CD4-positive, alpha-beta memory T cell (primary cell): ENCODE measurements around the gene IFT88. TPM values are rescaled to one million over a fixed set of nuclear protein-coding genes. Genes with fewer than 3 reads are reported as not detected.

Experiments
- CTCF ChIA-PET: fragments of 350-600 bp; sonication (Branson Sonifier 250); formaldehyde crosslinking; loops from one replicate; lab custom pipeline; 2021; ENCODE audit warnings: inconsistent platforms; ENCODE audit not compliant: partially characterized antibody; lab: Charles Lee
- POLR2A ChIA-PET: fragments of 350-600 bp; sonication (Branson Sonifier 250); formaldehyde crosslinking; loops from one replicate; lab custom pipeline; 2021; ENCODE audit not compliant: partially characterized antibody; lab: Charles Lee
- DNase-seq, 5 donors: peaks; one replicate each; pipeline versions ENCODE4 v3.0.0 to v3.0.0-alpha.2; 2020 to 2022; ENCODE audit warnings: mixed read lengths in 1 of 5
- H3K27ac ChIP-seq: one replicate; pipeline ENCODE4 v1.7.0; 2013; ENCODE audit warnings: low read depth, low read length
- H3K27me3 ChIP-seq: 2 replicates; pipeline ENCODE4 v1.7.0; 2013; ENCODE audit warnings: mild to moderate bottlenecking, low read length, moderate library complexity; ENCODE audit not compliant: insufficient read depth
- H3K36me3 ChIP-seq: 2 replicates; pipeline ENCODE4 v1.7.0; 2013; ENCODE audit warnings: mild to moderate bottlenecking, low read length, moderate library complexity; ENCODE audit not compliant: insufficient read depth
- H3K4me1 ChIP-seq: 2 replicates; pipeline ENCODE4 v1.7.0; 2013; ENCODE audit warnings: mild to moderate bottlenecking, low read length, moderate library complexity; ENCODE audit not compliant: insufficient read depth
- H3K4me3 ChIP-seq, 2 donors: one replicate each; pipeline ENCODE4 v1.7.0; 2013; ENCODE audit warnings: low read length in 2 of 2, mild to moderate bottlenecking in 1 of 2
- H3K9me3 ChIP-seq, 2 donors: one replicate each; pipeline ENCODE4 v1.7.0; 2013; ENCODE audit warnings: low read length in 2 of 2, control low read depth in 1 of 2; ENCODE audit not compliant: control insufficient read depth in 1 of 2
- H3K27ac Mint-ChIP-seq, 7 donors: one replicate each; pipeline ENCODE4 v1.8.0; 2020 to 2021; ENCODE audit warnings: mixed read lengths in 7 of 7, mild to moderate bottlenecking in 6 of 7, inconsistent platforms in 3 of 7, moderate library complexity in 3 of 7
- H3K27me3 Mint-ChIP-seq, 2 donors: one replicate each; pipeline ENCODE4 v1.8.0; 2020 to 2021; ENCODE audit warnings: mixed read lengths in 2 of 2
- H3K36me3 Mint-ChIP-seq, 2 donors: one replicate each; pipeline ENCODE4 v1.8.0; 2020 to 2021; ENCODE audit warnings: mixed read lengths in 2 of 2, inconsistent platforms in 1 of 2, mild to moderate bottlenecking in 1 of 2
- H3K4me1 Mint-ChIP-seq, 4 donors: one replicate each; pipeline ENCODE4 v1.8.0; 2020 to 2021; ENCODE audit warnings: mixed read lengths in 4 of 4, mild to moderate bottlenecking in 1 of 4
- H3K4me3 Mint-ChIP-seq, 8 donors: one replicate each; pipeline ENCODE4 v1.8.0; 2020 to 2021; ENCODE audit warnings: mixed read lengths in 8 of 8, mild to moderate bottlenecking in 7 of 8, moderate library complexity in 6 of 8, inconsistent platforms in 3 of 8
- H3K9me3 Mint-ChIP-seq, 8 donors: one replicate each; pipeline ENCODE4 v1.8.0; 2020 to 2021; ENCODE audit warnings: mixed read lengths in 8 of 8, mild to moderate bottlenecking in 5 of 8, inconsistent platforms in 3 of 8, moderate library complexity in 1 of 8
- intact Hi-C: fragments of 100-400 bp; cut with micrococcal nuclease; formaldehyde crosslinking; loops from one replicate; pipeline ENCODE4 v1.15.1; 2023
- polyA plus RNA-seq, 2 donors: library from polyadenylated mRNA; unstranded; fragments of 300-500 nt; fragmentation: Illumina TruSeq; gene quantifications; one replicate each; pipeline ENCODE4 v1.2.3, GENCODE V29; 2021
- total RNA-seq, 2 experiments: library from RNA; stranded (reverse); gene quantifications; one replicate each; pipeline ENCODE4 v1.2.3, GENCODE V29; 2021

The IFT88 gene
- total and polyA plus RNA-seq, 4 experiments from 2014 or later: 5.0 to 9.8 (median 8.0) TPM

DNA sequence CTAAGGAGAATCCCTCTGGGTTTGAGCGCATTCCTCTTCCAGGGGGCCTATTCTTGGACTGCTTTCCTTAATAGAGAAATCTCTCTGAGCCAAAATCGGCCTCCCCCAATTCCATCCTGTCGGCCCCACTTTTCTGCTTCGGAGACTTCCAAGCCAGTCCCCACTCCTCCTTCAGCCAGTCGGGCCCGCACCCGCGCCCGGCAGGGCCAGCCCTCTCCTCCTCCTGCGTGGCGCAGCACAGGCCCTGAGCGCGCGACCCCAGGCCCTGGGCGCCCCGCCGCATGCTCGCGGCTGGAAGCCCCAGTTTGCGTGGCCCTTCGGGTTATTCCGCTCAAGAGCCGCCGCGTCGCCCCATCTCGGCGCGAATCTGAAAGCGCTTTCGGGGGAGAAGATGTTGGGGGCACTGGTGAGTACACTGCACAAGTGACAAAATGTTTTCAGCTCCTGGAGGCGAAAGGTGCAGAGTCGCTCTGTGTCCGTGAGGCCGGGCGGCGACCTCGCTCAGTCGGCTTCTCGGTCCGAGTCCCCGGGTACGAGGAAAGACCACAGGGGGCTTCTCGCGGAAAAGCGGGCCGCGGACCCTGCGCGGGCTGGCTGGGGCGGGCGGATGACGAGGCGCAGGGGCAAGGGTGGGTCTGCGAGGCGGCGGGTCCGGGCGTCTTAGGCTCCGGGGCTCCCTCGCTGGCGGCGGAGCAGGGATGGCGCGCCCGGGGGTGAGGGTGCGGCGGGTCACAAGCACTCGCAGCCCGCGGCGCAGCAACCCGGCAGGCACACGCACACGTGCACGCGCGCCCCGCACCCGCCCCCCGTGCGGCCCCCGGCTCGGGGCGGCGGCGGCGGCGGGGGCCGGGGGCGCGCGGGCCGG, 136.2 kb downstream of the IFT88 start, which contains the start of gene IL17D:
IL17D (plus strand) TSS at position 785 of the 865 bp plus-strand sequence. CDS start 303 bp downstream, outside the sequence.
- H3K27ac ChIP-seq: peak within 1 kb of the TSS; percentile 6
- Mint-ChIP-seq H3K27ac (peak within 1 kb of the TSS; percentile 62 to 86 (median 83)), H3K36me3 (peaks cover 0 to 2% of the 10 kb centered on the region in 2 donors), H3K4me3 (peak within 1 kb of the TSS; percentile 85 to 96 (median 88)), H3K9me3 (no peaks in the 10 kb centered on the region), H3K4me1 (peaks cover 3 to 14% (median 8%) of the 10 kb centered on the region in 4 donors), H3K27me3 (peaks cover 16 to 26% of the 10 kb centered on the region in 2 donors)
- ChIA-PET POLR2A (interaction anchor here (1.1 to 1.7 kb wide), 6 partner anchors 70 to 227 kb away, joined by 3 to 4 read pairs (median 4); partner anchors contain the start of genes CRYL1, EEF1AKMT1 and IFT88), CTCF (interaction anchor here (0.5 to 3.1 kb wide), 9 partner anchors 8 to 248 kb away, joined by 3 to 12 read pairs (median 3); no protein-coding TSS in a partner anchor)
- intact Hi-C loops: loop anchor here (2.0 to 5.0 kb wide), 2 partner anchors 228 to 506 kb away; no protein-coding TSS in a partner anchor
- H3K36me3 ChIP-seq: no peaks in the 10 kb centered on the region
- DNase-seq: peak; percentile 25 to 44 (median 31)
- peaks cover 7% of the 10 kb centered on the region for H3K4me1 ChIP-seq
- no peaks in the 10 kb centered on the region for H3K9me3 ChIP-seq
- peaks cover 30% of the 10 kb centered on the region for H3K27me3 ChIP-seq
- peak within 1 kb of the TSS; percentile 13 to 47 for H3K4me3 ChIP-seq

DNA sequence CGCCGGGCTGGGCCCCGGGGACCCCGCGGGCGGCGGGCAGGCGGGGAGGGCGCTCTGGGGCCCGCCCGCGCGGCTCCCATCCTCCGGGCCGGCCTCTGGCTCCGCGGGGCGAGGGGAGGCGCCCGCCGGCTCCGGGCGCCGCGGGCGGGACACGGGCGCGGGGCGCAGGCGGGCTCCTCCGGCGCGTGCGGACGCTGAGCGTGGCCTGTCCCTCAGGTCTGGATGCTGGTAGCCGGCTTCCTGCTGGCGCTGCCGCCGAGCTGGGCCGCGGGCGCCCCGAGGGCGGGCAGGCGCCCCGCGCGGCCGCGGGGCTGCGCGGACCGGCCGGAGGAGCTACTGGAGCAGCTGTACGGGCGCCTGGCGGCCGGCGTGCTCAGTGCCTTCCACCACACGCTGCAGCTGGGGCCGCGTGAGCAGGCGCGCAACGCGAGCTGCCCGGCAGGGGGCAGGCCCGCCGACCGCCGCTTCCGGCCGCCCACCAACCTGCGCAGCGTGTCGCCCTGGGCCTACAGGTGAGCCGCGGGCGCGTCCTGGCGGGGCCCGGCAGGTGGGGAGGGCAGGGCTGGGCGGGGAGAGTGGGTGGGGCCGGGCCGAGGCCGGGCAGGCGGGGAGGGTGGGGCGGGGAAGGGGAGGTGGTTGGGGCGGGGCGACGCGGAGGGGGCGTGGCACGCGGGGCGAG, 137.0 kb downstream of the IFT88 start:
- Mint-ChIP-seq H3K4me3 (peak overlapping the region in 2 of 8 donors; percentile 72 to 77), H3K9me3 (no peaks in the 10 kb centered on the region), H3K27me3 (peaks cover 11 to 22% of the 10 kb centered on the region in 2 donors), H3K36me3 (peaks cover 0 to 2% of the 10 kb centered on the region in 2 donors), H3K27ac (no peak overlapping the region), H3K4me1 (peaks cover 3 to 14% (median 8%) of the 10 kb centered on the region in 4 donors)
- no peaks in the 10 kb centered on the region for H3K36me3 ChIP-seq
- CTCF ChIA-PET: interaction anchor here (0.5 to 3.1 kb wide), 8 partner anchors 12 to 249 kb away, joined by 3 to 9 read pairs (median 4); no protein-coding TSS in a partner anchor
- peak; percentile 78 to 83 (median 81) for DNase-seq
- no peak overlapping the region for H3K27ac ChIP-seq
- peaks cover 7% of the 10 kb centered on the region for H3K4me1 ChIP-seq
- H3K4me3 ChIP-seq: no peak overlapping the region
- POLR2A ChIA-PET: interaction anchor here (1.1 to 1.7 kb wide), 5 partner anchors 70 to 228 kb away, joined by 3 to 4 read pairs (median 4); partner anchors contain the start of genes CRYL1, EEF1AKMT1 and IFT88
- H3K9me3 ChIP-seq: no peaks in the 10 kb centered on the region
- peaks cover 30% of the 10 kb centered on the region for H3K27me3 ChIP-seq
- intact Hi-C loops: loop anchor here (1.0 to 5.0 kb wide), 5 partner anchors 69 to 507 kb away; partner anchors contain the start of genes CRYL1, EEF1AKMT1 and IFT88

DNA sequence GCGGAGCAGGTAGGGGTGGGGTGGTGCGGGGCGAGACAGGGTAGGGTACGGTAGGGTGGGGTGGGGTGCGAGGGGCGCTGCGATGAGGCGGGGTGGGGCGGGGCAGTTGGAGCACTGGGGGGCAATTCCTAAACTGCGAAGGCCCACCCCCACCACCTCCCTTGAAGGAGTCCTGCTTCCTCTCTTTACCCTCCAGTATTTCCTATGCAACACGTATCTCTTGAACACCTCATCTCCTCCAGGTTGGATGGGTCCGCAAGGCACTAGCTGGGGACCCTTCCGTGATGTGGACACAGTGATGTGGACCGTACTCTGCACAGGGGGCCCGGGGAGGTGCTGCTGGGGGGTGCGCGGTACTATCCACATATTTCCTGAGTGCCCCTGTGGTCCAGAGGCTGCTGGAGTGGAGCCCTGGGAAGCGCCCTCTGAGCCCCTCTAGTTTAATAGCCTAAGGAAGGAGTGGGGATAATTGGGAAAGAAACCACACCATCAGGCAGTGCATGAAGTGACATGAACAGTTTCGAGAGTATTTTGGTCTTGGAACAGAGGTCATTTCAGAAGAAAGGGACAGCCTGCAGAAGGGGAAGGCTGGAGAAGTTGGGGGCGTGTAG, 137.6 kb downstream of the IFT88 start:
- no peak for DNase-seq

DNA sequence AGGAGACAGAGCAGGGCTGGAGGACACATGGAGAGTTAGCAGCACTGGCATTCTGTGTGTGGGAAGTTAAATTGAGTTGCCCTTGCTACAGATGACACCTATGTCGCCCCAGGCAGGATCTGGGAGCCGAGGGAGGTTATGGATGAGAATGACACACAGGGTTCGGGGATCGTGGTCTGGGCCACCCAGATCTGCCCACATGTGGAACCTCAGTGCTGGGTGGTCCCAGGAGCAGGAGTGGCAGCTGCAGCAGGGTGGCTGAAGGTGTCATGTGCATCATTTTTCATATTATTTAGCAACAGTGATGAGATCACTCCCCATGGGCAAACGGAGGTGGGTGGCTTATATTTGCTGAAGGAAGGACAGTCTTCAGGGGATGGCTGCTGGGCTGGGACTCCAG, 139.7 kb downstream of the IFT88 start:
- Histone ChIP-seq H3K4me1 (peaks cover 7% of the 10 kb centered on the region), H3K9me3 (no peaks in the 10 kb centered on the region), H3K27ac (no peak overlapping the region), H3K36me3 (no peaks in the 10 kb centered on the region), H3K27me3 (peaks cover 10% of the 10 kb centered on the region), H3K4me3 (no peak overlapping the region)
- DNase-seq: no peak
- Mint-ChIP-seq H3K27ac (peak overlapping the region in 2 of 7 donors; percentile 2 to 81), H3K4me3 (no peak overlapping the region), H3K9me3 (no peaks in the 10 kb centered on the region), H3K4me1 (peaks cover 3 to 14% (median 8%) of the 10 kb centered on the region in 4 donors), H3K27me3 (peaks cover 1 to 5% of the 10 kb centered on the region in 2 donors), H3K36me3 (peaks cover 0 to 2% of the 10 kb centered on the region in 2 donors)
- CTCF ChIA-PET: interaction anchor here (3.1 kb wide), 1 partner anchor 212 kb away, joined by 9 read pairs; no protein-coding TSS in a partner anchor
- POLR2A ChIA-PET: no interaction called here
- intact Hi-C loops: no loop called here

More for the DNA sequence above, 137.6 kb downstream of the IFT88 start:
- Mint-ChIP-seq H3K27me3 (peaks cover 9 to 20% of the 10 kb centered on the region in 2 donors), H3K4me1 (peaks cover 3 to 14% (median 8%) of the 10 kb centered on the region in 4 donors), H3K4me3 (peak overlapping the region; percentile 31 to 83 (median 76)), H3K27ac (peak overlapping the region in 5 of 7 donors; percentile 4 to 85 (median 22)), H3K9me3 (no peaks in the 10 kb centered on the region), H3K36me3 (peaks cover 0 to 2% of the 10 kb centered on the region in 2 donors)
- intact Hi-C loops: loop anchor here (1.0 to 5.0 kb wide), 4 partner anchors 69 to 507 kb away; partner anchors contain the start of genes CRYL1, EEF1AKMT1 and IFT88
- ChIA-PET CTCF (interaction anchor here (0.9 to 3.1 kb wide), 4 partner anchors 19 to 210 kb away, joined by 3 to 9 read pairs (median 4); no protein-coding TSS in a partner anchor), POLR2A (interaction anchor here (1.1 to 1.6 kb wide), 5 partner anchors 69 to 228 kb away, joined by 3 to 4 read pairs (median 4); partner anchors contain the start of genes CRYL1 and EEF1AKMT1)
- H3K27ac ChIP-seq: no peak overlapping the region
- H3K27me3 ChIP-seq: peaks cover 29% of the 10 kb centered on the region
- no peaks in the 10 kb centered on the region for H3K9me3 ChIP-seq
- no peak overlapping the region for H3K4me3 ChIP-seq
- H3K4me1 ChIP-seq: peaks cover 7% of the 10 kb centered on the region
- H3K36me3 ChIP-seq: no peaks in the 10 kb centered on the region

DNA sequence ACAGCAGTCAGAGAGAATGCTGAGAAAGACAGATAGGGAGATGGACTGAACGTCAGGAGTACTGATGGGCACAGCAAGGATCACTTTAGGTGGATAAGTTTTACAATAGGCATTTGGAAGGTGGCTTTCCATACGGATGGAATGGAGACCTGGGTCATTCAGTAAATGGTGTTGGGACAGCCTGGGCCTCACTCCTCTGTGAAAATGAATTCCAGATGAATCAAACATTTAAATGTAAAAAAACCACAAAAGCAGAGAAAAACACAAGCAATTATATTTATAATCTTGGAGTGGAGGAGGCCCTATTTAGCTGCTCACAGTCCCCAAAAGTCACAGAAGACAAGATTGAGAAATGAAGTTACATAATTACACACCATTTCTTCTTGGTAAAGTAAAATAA, 141.3 kb downstream of the IFT88 start:
- H3K9me3 Mint-ChIP-seq: no peaks in the 10 kb centered on the region
- intact Hi-C loops: no loop called here
- no peak overlapping the region for H3K4me3 Mint-ChIP-seq
- peaks cover 1 to 4% of the 10 kb centered on the region in 2 donors for H3K27me3 Mint-ChIP-seq
- no peak for DNase-seq
- H3K27ac Mint-ChIP-seq: no peak overlapping the region
- H3K9me3 ChIP-seq: no peaks in the 10 kb centered on the region
- H3K4me1 ChIP-seq: peaks cover 6% of the 10 kb centered on the region
- H3K4me1 Mint-ChIP-seq: peaks cover 3 to 13% (median 7%) of the 10 kb centered on the region in 4 donors
- no peaks in the 10 kb centered on the region for H3K27me3 ChIP-seq
- H3K4me3 ChIP-seq: no peak overlapping the region
- peaks cover 0 to 1% of the 10 kb centered on the region in 2 donors for H3K36me3 Mint-ChIP-seq
- H3K27ac ChIP-seq: no peak overlapping the region
- ChIA-PET POLR2A (no interaction called here), CTCF (interaction anchor here (1.1 to 9.1 kb wide), 2 partner anchors 139 to 216 kb away, joined by 3 to 90 read pairs; no protein-coding TSS in a partner anchor)
- H3K36me3 ChIP-seq: no peaks in the 10 kb centered on the region

DNA sequence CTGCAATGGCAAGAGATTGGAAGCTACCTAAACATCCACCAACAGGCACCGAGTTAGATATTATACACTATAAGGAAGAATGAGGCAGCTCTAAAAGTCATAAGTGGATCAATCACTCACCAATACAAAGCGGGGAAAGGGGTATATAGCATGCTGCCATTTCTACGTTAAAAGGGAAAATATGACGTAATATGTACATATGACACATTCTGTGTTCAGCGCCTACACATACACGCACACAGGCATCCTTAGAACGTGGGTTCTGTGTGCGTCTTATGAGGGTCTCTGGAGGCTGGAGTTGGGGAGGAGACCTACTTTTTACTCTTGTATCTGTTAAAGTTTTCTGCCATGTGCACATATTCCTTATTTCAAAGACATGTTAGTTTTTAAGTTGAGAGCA, 142.4 kb downstream of the IFT88 start:
- Histone ChIP-seq H3K4me1 (peaks cover 6% of the 10 kb centered on the region), H3K4me3 (no peak overlapping the region), H3K27me3 (no peaks in the 10 kb centered on the region), H3K9me3 (no peaks in the 10 kb centered on the region), H3K36me3 (no peaks in the 10 kb centered on the region), H3K27ac (no peak overlapping the region)
- Mint-ChIP-seq H3K36me3 (no peaks in the 10 kb centered on the region), H3K27ac (no peak overlapping the region), H3K27me3 (peaks cover 1 to 6% of the 10 kb centered on the region in 2 donors), H3K9me3 (no peaks in the 10 kb centered on the region), H3K4me3 (no peak overlapping the region), H3K4me1 (peaks cover 4 to 14% (median 7%) of the 10 kb centered on the region in 4 donors)
- intact Hi-C loops: no loop called here
- no peak for DNase-seq
- ChIA-PET CTCF (interaction anchor here (1.1 to 9.1 kb wide), 7 partner anchors 14 to 768 kb away, joined by 3 to 90 read pairs (median 8); no protein-coding TSS in a partner anchor), POLR2A (no interaction called here)
